ENCODE results near the gene TMEM161B. TPM values are rescaled to one million over a fixed set of nuclear protein-coding genes. Genes with fewer than 3 reads are reported as not detected.

Gene TMEM161B
- total RNA-seq, 4 donors from 2014 or later: 7.6 to 16.2 (median 10.1) TPM

- H3K36me3 ChIP-seq: no peaks in the 10 kb centered on the region
- no peak overlapping the region for H3K27ac ChIP-seq (replicated peaks in 1 of 4)
- WGBS: 94% methylated on average over 1 of the region's 1 CpG
- no peak for TF ChIP-seq EP300 (IDR thresholded peaks at IDR 0.05)
- no peak for TF ChIP-seq POLR2AphosphoS5 (IDR thresholded peaks at IDR 0.05)
- TF ChIP-seq POLR2A (IDR thresholded peaks at IDR 0.05; ENCODE audit: low read depth): no peak
- TF ChIP-seq, protein P1, sequence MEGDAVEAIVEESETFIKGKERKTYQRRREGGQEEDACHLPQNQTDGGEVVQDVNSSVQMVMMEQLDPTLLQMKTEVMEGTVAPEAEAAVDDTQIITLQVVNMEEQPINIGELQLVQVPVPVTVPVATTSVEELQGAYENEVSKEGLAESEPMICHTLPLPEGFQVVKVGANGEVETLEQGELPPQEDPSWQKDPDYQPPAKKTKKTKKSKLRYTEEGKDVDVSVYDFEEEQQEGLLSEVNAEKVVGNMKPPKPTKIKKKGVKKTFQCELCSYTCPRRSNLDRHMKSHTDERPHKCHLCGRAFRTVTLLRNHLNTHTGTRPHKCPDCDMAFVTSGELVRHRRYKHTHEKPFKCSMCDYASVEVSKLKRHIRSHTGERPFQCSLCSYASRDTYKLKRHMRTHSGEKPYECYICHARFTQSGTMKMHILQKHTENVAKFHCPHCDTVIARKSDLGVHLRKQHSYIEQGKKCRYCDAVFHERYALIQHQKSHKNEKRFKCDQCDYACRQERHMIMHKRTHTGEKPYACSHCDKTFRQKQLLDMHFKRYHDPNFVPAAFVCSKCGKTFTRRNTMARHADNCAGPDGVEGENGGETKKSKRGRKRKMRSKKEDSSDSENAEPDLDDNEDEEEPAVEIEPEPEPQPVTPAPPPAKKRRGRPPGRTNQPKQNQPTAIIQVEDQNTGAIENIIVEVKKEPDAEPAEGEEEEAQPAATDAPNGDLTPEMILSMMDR (IDR thresholded peaks at IDR 0.05): no peak
- DNase-seq (ENCODE audit: extremely low spot score): no peak
- no peaks in the 10 kb centered on the region for H3K9me3 ChIP-seq
- no peak overlapping the region for H3K4me3 ChIP-seq
- intact Hi-C loops (cut with DNase I): no loop called here
- peaks cover 0 to 14% (median 0%) of the 10 kb centered on the region in 4 donors for H3K4me1 ChIP-seq
- H3K27me3 ChIP-seq: no peaks in the 10 kb centered on the region
Measured at GRCh38 chr5:88254320-88254719, 14.3 kb downstream of the TMEM161B start.

DNA sequence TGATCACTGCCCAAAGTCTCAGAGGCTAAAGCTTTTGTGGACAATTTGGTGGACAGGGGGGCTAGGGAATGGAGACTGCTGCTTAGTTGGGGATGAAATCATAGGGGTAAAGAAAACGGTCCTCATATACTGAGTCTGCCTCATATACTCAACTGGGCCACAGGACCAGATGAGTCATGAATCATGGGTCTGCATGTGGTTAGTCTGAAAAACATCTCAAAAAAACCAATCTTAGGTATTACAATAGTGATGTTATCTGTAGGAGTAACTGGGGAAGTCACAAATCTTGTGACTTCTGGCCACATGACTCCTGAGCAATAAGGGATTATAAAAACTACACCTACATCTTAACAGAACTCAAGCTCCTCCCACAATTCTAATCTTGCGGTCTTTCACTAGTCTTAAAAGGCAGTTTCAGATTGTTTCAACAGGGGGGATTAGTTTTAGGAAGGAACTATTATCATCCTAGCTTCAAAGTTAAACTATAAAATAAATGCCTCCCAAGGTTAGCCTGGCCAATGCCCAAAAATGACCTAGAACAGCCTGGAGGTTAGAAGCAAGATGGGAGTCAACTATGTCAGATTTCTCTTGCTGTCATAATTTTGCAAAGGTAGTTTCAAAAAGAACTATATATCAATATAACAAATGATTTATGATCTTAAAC, 17.5 kb downstream of the TMEM161B start:
- Histone ChIP-seq H3K27ac (replicated peaks in 1 of 4) (no peak overlapping the region), H3K27me3 (no peaks in the 10 kb centered on the region), H3K36me3 (no peaks in the 10 kb centered on the region), H3K4me1 (peaks cover 0 to 19% (median 1%) of the 10 kb centered on the region in 4 donors), H3K4me3 (no peak overlapping the region), H3K9me3 (no peaks in the 10 kb centered on the region)
- no peak for DNase-seq (ENCODE audit: extremely low spot score)
- TF ChIP-seq POLR2A (IDR thresholded peaks at IDR 0.05; ENCODE audit: low read depth) (no peak), POLR2AphosphoS5 (IDR thresholded peaks at IDR 0.05) (no peak), EP300 (IDR thresholded peaks at IDR 0.05) (no peak)
- TF ChIP-seq, protein P1 (IDR thresholded peaks at IDR 0.05): no peak
- intact Hi-C loops (cut with DNase I): no loop called here
- WGBS: 85% methylated on average over 2 of the region's 2 CpGs

GRCh38 chr5:88250010-88250409, 18.6 kb downstream of the TMEM161B start:
- Histone ChIP-seq H3K4me1 (peaks cover 0 to 19% (median 1%) of the 10 kb centered on the region in 4 donors), H3K27me3 (no peaks in the 10 kb centered on the region), H3K36me3 (no peaks in the 10 kb centered on the region), H3K9me3 (no peaks in the 10 kb centered on the region), H3K27ac (replicated peaks in 1 of 4) (no peak overlapping the region), H3K4me3 (no peak overlapping the region)
- TF ChIP-seq POLR2AphosphoS5 (IDR thresholded peaks at IDR 0.05): no peak
- TF ChIP-seq, protein P1 (IDR thresholded peaks at IDR 0.05): no peak
- TF ChIP-seq EP300 (IDR thresholded peaks at IDR 0.05): no peak
- no peak for TF ChIP-seq POLR2A (IDR thresholded peaks at IDR 0.05; ENCODE audit: low read depth)
- WGBS: 84% methylated on average over 2 of the region's 2 CpGs
- intact Hi-C loops (cut with DNase I): no loop called here
- no peak for DNase-seq (ENCODE audit: extremely low spot score)

DNA sequence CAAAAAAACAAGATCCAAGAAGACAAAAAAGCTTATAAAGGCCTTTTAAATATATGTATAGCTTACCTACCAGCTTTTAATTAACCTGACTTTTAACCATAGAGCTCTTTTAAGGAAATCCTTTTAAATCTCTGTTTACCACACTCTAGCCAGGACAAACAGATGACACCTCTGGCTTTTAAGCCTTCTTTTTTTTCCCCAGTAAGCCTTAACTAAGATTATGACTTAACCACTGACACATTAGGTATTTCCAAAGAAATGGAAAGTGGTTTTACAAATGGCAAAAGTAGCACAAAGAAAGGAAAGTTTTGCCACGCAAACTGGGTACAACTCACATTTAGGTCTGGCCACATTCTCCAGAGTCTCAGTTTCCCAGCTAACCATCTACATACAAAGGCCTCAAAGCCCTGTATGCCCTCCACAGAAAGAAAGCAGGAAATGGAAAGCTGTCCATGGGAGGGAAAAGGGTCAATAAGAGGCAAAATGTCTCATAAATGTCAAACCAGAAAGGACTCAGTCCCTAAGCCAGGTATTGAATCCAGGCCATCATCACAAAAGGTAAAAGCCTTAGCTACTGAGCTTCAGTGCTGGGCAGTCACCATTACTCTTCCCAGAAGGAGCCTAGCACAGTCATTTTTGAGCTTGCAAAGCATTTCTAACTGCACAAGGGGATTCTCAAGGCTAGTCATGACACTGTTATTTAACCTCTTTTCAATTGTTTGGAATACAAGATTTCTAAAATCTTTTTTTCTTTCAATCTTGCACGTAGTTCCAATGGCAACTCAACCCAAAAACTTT, 19.7 kb downstream of the TMEM161B start:
- no peak for TF ChIP-seq EP300 (IDR thresholded peaks at IDR 0.05)
- TF ChIP-seq POLR2A (IDR thresholded peaks at IDR 0.05; ENCODE audit: low read depth): no peak
- TF ChIP-seq POLR2AphosphoS5 (IDR thresholded peaks at IDR 0.05): no peak
- TF ChIP-seq, protein P1 (IDR thresholded peaks at IDR 0.05): no peak
- intact Hi-C loops (cut with DNase I): no loop called here
- Histone ChIP-seq H3K27me3 (no peaks in the 10 kb centered on the region), H3K4me1 (peaks cover 0 to 19% (median 1%) of the 10 kb centered on the region in 4 donors), H3K36me3 (no peaks in the 10 kb centered on the region), H3K27ac (replicated peaks in 1 of 4) (no peak overlapping the region), H3K9me3 (no peaks in the 10 kb centered on the region), H3K4me3 (no peak overlapping the region)
- 100% methylated on average over 2 of the region's 2 CpGs for WGBS
- no peak for DNase-seq (ENCODE audit: extremely low spot score)
